ENCODE data around the gene JARID2.

JARID2 gene

GRCh38 chr6:15500901-15501825, 255.3 kb downstream of the JARID2 start:
- DNase-seq, result no peak

- no peak for DNase-seq
These were observed 256.1 kb downstream of the JARID2 start for GRCh38 chr6:15501826-15502445.

DNA sequence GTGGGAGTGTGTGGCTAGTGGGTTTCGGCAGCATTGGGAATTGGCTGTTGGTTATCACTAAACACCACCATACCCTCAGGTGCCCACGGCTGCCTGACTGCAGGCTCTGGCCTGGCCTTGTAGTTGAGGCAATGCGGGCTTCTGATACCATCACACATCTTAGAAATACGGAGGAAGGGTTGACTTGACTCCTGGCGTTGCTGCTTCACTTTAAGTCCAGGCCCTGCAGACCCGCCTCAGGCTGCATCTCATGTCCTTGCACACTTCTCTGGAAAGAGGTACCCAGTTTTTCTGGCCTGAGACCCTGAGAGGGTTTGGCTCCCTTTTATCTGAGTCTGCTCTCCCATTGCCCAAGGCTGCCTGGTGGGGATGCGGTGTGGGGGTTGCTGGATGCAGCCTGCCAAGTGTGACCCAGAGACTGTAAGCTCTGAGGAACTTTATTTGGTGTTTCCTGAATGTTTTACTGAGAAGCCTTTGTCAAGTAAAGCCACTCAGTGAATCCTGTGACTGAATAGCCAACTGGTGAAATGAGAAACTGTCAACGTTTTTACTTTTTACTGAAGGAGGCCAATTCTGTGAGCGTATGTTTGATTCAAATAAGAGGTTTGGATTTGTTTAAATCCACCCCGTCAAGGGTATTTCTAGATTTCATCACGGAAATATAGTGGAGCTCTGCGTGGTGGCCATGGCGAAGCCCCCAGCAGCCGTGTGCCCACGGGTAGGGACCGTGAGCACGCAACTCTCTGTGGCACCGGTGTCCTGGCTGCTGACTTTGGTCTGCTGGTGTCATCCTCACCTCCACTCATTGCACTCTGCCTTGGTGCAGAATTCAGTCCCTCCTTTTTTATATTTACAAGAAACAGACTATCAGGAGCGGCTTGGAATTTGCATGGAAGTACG, 256.8 kb downstream of the JARID2 start:
- DNase-seq, result no peak

GRCh38 chr6:15503346-15503680, 257.4 kb downstream of the JARID2 start:
- no peak for DNase-seq

GRCh38 chr6:15504040-15504495, 258.2 kb downstream of the JARID2 start:
- no peak for DNase-seq

GRCh38 chr6:15504581-15505350, 258.9 kb downstream of the JARID2 start:
- DNase-seq, result no peak

DNA sequence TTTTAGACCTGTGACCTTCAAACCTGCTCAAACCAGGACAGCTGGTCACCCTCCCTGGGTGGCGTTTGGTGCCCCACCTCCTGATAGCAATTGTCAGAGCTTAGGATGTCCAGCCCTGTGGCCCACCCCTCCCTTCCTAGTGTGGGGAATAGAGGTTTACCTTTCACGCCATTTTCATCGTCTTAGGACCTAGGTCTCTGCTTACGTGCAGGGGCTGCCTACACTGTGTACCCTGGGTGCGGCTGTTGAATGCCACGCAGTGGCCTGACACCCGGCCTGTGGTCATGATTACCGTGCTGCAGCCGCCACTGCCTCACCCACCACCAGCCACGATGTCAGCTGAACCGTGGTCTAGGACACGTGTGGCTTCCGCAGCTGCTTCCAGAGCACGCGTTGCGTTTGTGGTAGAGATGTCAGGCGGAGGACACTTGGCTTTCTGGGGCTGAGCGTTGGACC, 259.6 kb downstream of the JARID2 start:
- no peak for DNase-seq

- DNase-seq, result no peak
These were observed 260.2 kb downstream of the JARID2 start for GRCh38 chr6:15506066-15506465.

GRCh38 chr6:15507221-15507620, 261.4 kb downstream of the JARID2 start:
- DNase-seq, result no peak

DNA sequence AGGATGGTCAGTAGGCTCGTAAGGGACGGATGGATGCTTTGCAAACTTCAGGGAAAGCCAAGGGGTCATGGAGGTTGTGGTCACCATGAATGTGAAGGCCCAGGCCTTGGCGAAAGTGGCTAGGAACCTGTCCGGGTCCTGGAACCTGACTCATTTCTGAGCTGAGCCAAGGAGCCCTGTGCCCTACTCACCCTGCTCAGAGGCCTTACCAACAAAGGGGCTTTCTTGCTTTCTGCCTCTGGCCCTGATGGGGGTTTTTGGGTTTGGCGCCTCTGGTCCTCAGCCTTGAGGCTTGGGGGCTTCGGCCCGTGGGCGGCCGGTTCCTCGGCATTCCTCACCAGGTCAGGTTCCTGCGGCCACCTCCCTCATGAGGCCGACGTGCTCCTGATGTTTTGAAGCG, 261.9 kb downstream of the JARID2 start:
- DNase-seq, result no peak

DNA sequence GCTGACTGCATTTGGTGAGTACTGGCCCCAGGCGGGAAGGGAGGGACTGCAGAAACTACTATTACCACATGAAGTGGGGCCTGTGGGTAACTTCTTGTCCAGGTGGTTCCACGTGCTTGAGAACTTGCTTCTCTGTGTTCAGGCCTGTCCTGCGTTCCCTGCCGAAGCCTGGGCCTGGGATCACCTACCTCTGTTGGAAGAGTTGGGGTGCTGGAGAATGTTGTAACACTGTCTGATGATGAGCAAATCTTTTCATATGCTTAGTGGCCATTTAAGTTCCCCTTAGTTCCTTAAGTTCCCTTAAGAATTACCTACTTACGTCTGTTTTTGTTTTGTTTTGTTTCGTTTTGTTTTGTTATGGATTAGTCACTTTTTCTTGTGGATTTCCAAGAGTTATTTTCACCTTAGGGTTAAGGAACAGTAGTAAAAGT, 262.6 kb downstream of the JARID2 start:
- DNase-seq, result no peak

- no peak for DNase-seq
These were observed 263.1 kb downstream of the JARID2 start for GRCh38 chr6:15508931-15509330.

DNA sequence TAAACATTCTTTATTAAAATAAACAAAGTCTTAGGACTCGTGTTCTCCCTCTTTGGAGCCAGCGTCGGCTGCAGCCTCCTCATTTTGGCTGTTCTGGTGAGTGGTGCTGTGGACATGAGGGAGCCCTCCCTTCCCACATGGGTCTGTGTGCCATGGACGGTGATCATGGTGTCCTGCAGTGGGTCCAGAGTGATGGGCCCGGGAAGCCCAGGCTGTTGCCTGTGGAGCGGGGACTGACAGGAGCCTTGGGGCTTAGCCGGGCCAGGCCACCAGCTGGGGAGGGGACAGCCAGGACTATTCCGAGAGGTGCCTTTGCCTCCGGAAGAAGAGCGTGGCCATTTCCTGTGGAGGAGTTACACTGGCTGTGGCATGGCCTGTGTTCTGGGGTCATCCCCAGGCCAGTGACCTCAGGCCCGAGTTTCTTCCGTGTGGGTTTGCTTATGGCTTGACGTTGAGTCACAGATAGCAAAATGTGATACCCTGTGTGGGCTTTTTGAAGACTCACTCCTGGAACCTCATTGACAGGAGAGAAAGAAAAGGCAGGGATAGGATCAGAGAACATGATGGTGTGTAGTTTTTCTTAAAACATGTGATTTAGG, 263.6 kb downstream of the JARID2 start:
- no peak for DNase-seq

DNA sequence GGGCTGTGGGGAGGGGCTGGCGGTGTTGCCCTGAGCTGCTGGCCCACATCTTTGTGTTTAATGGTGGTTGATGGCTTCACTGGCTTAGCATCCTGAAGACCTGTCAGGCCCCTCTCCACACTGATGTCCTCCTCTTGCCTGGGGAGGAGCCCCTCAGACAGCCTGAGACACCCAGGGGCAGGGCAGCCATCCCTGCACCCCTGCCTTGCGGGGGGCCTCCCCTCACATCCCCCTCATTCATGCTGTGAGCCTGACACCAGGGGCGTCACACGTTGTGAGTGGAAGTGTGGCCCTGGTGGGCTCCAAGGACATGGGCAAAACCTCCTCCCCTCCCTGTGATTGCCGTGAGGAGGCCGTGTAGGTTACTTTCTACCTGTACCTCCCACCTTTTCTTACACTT, 264.3 kb downstream of the JARID2 start:
- DNase-seq, result no peak

GRCh38 chr6:15510536-15511247, 264.8 kb downstream of the JARID2 start:
- no peak for DNase-seq

GRCh38 chr6:15511248-15512125, 265.6 kb downstream of the JARID2 start:
- no peak for DNase-seq

DNA sequence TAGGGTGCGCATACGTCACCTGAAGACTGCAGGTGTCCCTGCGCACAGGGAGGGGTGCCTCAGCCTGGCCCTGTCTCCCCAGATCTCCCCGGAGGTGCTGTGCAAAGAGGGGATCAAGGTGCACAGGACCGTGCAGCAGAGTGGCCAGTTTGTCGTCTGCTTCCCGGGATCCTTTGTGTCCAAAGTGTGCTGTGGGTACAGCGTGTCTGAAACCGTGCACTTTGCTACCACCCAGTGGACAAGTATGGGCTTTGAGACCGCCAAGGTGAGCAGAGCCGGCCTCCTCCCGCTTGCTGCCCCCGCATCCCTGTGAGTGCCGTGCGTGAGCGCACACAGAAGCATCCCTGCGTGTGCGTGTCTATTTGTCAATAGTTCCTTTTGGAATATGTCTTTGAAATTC, 266.3 kb downstream of the JARID2 start:
- no peak for DNase-seq

GRCh38 chr6:15512721-15513120, 266.9 kb downstream of the JARID2 start:
- no peak for DNase-seq

GRCh38 chr6:15513131-15513771, 267.4 kb downstream of the JARID2 start:
- DNase-seq, result no peak
